NCI-H2081 (cell line): Measurements from ENCODE around the gene SF3B5.
A peak's percentile ranks its signal among the peaks of the same experiment; 100 is the strongest.
"Not testable (repeated sequence)": the region's sequence is repeated elsewhere in the genome, so short reads cannot be mapped to it uniquely, and the experiment has no call there.

ENCODE experiments used
- DNase-seq, 2 experiments: peaks; one replicate each; lab custom pipeline; 2025; lab: John Stamatoyannopoulos, UW

Gene SF3B5

GRCh38 chr6:144063744-144064401 is 31.5 kb downstream of the SF3B5 start:
- DNase-seq, result peak; percentile 28 to 52

- DNase-seq, result no peak
Measured at GRCh38 chr6:144063246-144063743, 32.1 kb downstream of the SF3B5 start.

GRCh38 chr6:144062786-144063185 is 32.6 kb downstream of the SF3B5 start:
- DNase-seq, result no peak

- DNase-seq, result no peak
Measured at GRCh38 chr6:144059139-144059538, 36.2 kb downstream of the SF3B5 start.

GRCh38 chr6:144055121-144055931 is 40.0 kb downstream of the SF3B5 start:
- no peak for DNase-seq

- no peak for DNase-seq
Measured at GRCh38 chr6:144053601-144054000, 41.8 kb downstream of the SF3B5 start.

- no peak for DNase-seq
Measured at GRCh38 chr6:144052488-144052887, 42.9 kb downstream of the SF3B5 start.

GRCh38 chr6:144049386-144049785 is 46.0 kb downstream of the SF3B5 start:
- DNase-seq, result no peak

- no peak for DNase-seq
Measured at GRCh38 chr6:144047688-144048087, 47.7 kb downstream of the SF3B5 start.

GRCh38 chr6:144046672-144047071 is 48.7 kb downstream of the SF3B5 start:
- DNase-seq, result not testable (repeated sequence)

- not testable (repeated sequence) for DNase-seq
Measured at GRCh38 chr6:144044989-144045388, 50.4 kb downstream of the SF3B5 start.
